Neuron (in vitro differentiated cells): Measurements from ENCODE around the gene STMN1.

Experiments
- H2AFZ ChIP-seq: one replicate; pipeline ENCODE4 v1.6.1; 2013; ENCODE audit warnings: low read depth, mild to moderate bottlenecking, inconsistent platforms, low read length, moderate library complexity
- H3K27me3 ChIP-seq: one replicate; pipeline ENCODE4 v1.6.1; 2013; ENCODE audit warnings: low read length; ENCODE audit not compliant: insufficient read depth
- H3K36me3 ChIP-seq: one replicate; pipeline ENCODE4 v1.6.1; 2013; ENCODE audit warnings: low read length; ENCODE audit not compliant: insufficient read depth
- H3K4me1 ChIP-seq: one replicate; pipeline ENCODE4 v1.6.1; 2013; ENCODE audit warnings: low read length; ENCODE audit not compliant: insufficient read depth
- H3K4me3 ChIP-seq: 2 replicates; pipeline ENCODE4 v1.5.1; 2013; ENCODE audit warnings: mild to moderate bottlenecking, low read length, moderate library complexity
- H3K9me3 ChIP-seq: one replicate; pipeline ENCODE4 v1.6.1; 2013; ENCODE audit warnings: low read length

The STMN1 gene

DNA sequence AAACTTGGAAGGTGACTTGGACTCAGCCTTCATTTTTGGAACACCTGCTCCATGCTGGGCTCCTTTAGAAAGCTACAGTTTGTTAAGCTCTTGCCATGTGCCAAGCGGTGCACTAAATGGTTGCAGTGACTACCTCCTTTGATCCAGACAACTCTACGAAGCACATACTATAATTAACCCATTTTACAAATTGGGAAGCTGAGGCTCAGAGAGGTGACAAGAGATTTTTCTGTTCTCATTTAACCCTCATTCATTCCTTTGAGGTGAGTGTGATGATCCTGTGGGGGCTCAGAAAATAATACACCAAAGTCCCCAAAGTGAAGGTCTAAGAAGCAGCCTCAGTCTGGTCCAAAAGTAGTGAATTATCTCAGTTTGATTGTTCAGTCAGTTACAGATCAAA lies 29.1 kb downstream of the STMN1 start:
- H3K4me1 ChIP-seq: peaks cover 13% of the 10 kb centered on the region
- no peaks in the 10 kb centered on the region for H3K36me3 ChIP-seq
- no peak overlapping the region for H2AFZ ChIP-seq
- H3K4me3 ChIP-seq: no peak overlapping the region
- no peaks in the 10 kb centered on the region for H3K9me3 ChIP-seq
- no peaks in the 10 kb centered on the region for H3K27me3 ChIP-seq

DNA sequence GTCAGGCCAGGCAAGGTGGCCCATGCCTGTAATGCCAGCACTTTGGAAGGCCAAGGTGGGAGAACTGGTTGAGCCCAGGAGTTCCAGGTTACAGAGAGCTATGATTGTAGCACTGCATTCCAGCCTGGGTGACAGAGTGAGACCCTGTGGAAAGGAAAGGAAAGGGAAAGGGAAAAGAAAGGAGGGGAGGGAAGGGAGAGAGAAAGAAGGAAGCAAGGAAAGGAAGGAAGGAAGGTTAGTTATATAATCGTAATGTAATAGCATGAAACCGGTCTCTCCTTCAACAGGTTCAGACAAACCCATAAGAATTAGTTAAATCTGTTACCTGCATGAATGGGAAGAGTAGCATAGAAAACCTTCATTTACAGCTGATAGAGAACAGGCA lies 29.5 kb downstream of the STMN1 start:
- Histone ChIP-seq H3K4me3 (no peak overlapping the region), H2AFZ (no peak overlapping the region), H3K9me3 (no peaks in the 10 kb centered on the region), H3K4me1 (peaks cover 15% of the 10 kb centered on the region), H3K27me3 (no peaks in the 10 kb centered on the region), H3K36me3 (no peaks in the 10 kb centered on the region)

- Histone ChIP-seq H3K27me3 (no peaks in the 10 kb centered on the region), H2AFZ (peak overlapping the region; percentile 83), H3K4me1 (peaks cover 16% of the 10 kb centered on the region), H3K36me3 (no peaks in the 10 kb centered on the region), H3K9me3 (no peaks in the 10 kb centered on the region), H3K4me3 (peak overlapping the region; percentile 57)
Observed at GRCh38 chr1:25875856-25876692, 30.1 kb downstream of the STMN1 start.

- Histone ChIP-seq H3K4me3 (peak within 1 kb of the TSS; percentile 57), H3K9me3 (no peaks in the 10 kb centered on the region), H3K36me3 (no peaks in the 10 kb centered on the region), H3K4me1 (peaks cover 16% of the 10 kb centered on the region), H3K27me3 (no peaks in the 10 kb centered on the region), H2AFZ (peak within 1 kb of the TSS; percentile 83)
Observed at GRCh38 chr1:25875154-25875855, 30.9 kb downstream of the STMN1 start, which contains the start of gene PAQR7. PAQR7 (minus strand) TSS chr1:25875708; CDS start chr1:25863839, 11,869 bp downstream.

DNA sequence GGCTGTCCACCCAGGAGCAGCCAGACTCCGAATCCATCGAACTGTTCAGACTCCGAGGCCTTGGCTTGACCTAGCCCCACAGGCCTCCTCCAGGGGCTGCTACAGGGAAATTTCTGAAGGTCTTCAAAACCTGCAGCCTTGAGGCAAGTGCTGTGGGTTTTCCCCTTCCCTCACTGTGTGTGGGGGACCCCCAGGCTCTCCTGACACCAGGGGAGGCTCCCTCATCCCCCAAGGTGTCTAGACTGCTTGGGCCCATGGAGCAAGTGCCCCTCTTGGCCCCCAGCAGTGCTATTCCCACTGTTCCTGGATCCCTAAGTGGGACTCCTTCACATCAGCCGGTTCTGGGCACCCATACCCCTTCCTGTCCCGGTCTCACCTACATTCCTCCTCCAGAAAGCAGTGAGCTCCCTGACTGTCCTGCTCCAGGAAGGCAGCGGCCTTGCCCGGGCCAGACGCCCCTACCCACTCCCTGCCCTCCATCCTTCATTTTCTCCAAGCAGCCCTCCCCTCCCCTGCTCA lies 31.5 kb downstream of the STMN1 start:
- Histone ChIP-seq H3K36me3 (no peaks in the 10 kb centered on the region), H3K4me3 (peak overlapping the region; percentile 57), H3K27me3 (no peaks in the 10 kb centered on the region), H3K9me3 (no peaks in the 10 kb centered on the region), H3K4me1 (peaks cover 16% of the 10 kb centered on the region), H2AFZ (peak overlapping the region; percentile 83)

- H3K4me3 ChIP-seq: peak overlapping the region; percentile 57
Observed at GRCh38 chr1:25874209-25874608, 32.0 kb downstream of the STMN1 start.

GRCh38 chr1:25873120-25873519 lies 33.1 kb downstream of the STMN1 start:
- H3K27me3 ChIP-seq: no peaks in the 10 kb centered on the region
- H3K9me3 ChIP-seq: no peaks in the 10 kb centered on the region
- no peak overlapping the region for H3K4me3 ChIP-seq
- H2AFZ ChIP-seq: no peak overlapping the region
- peaks cover 16% of the 10 kb centered on the region for H3K4me1 ChIP-seq
- no peaks in the 10 kb centered on the region for H3K36me3 ChIP-seq

More at GRCh38 chr1:25874209-25874608, 32.0 kb downstream of the STMN1 start:
- Histone ChIP-seq H3K27me3 (no peaks in the 10 kb centered on the region), H3K9me3 (no peaks in the 10 kb centered on the region), H3K36me3 (no peaks in the 10 kb centered on the region), H2AFZ (no peak overlapping the region), H3K4me1 (peaks cover 16% of the 10 kb centered on the region)

DNA sequence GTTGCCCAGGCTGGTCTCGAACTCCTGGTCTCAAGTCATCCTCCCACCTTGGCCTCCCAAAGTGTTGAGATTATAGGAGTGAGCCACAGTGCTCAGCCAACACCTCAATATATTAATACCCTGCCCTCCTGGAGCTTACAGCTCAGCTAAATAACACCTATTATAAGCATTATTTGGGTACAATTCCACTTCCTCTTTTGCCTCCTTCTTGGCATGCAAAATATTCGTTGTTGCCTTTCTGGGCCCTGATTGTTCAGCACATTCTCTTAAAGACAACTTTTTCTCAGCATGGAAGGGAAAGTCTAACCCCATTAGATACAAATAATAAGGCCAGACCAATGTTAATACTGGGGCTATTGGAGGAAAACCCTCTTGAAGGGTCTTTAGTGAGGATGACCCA lies 33.5 kb downstream of the STMN1 start:
- Histone ChIP-seq H3K4me3 (no peak overlapping the region), H3K9me3 (no peaks in the 10 kb centered on the region), H2AFZ (no peak overlapping the region), H3K36me3 (no peaks in the 10 kb centered on the region), H3K4me1 (peaks cover 20% of the 10 kb centered on the region), H3K27me3 (no peaks in the 10 kb centered on the region)

DNA sequence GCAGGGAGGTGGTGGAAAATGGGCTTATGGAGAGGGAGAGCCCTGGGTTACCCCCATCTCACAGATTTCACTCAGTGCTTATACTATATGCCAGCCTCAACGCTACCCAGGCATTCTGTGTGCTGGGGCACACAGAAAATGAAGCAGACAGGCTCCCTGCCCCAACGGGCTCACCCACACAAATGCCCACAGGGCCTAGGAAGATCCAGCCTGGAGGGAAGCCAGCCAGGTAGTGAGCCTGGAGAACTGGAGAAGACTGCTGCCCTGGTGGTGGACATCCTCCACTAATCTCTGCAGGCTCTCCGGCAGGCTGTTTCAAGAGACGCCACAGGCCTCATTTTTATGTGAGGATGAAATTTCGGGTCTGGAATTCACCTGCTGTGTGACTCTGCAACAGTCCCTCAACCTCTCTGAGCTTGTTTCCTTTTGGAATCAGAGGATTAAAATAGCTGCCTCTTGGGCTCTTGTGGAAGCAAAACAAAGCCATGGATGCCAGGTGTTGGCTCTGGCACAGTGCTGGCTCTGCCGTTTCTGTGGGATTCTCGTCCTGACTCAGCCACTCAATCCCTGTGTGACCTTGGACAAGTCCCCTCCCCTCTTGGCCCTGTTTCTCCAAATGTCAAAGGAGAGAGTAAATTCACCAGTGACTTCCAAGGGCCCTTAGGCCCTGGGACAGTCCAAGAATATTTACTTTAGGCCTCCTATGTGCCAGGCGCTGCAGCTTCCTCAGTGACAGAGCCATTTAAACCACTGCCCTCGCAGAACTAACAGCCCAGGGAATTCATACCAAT lies 34.3 kb downstream of the STMN1 start:
- Histone ChIP-seq H3K9me3 (no peaks in the 10 kb centered on the region), H2AFZ (no peak overlapping the region), H3K36me3 (no peaks in the 10 kb centered on the region), H3K27me3 (no peaks in the 10 kb centered on the region), H3K4me1 (peaks cover 25% of the 10 kb centered on the region), H3K4me3 (no peak overlapping the region)

DNA sequence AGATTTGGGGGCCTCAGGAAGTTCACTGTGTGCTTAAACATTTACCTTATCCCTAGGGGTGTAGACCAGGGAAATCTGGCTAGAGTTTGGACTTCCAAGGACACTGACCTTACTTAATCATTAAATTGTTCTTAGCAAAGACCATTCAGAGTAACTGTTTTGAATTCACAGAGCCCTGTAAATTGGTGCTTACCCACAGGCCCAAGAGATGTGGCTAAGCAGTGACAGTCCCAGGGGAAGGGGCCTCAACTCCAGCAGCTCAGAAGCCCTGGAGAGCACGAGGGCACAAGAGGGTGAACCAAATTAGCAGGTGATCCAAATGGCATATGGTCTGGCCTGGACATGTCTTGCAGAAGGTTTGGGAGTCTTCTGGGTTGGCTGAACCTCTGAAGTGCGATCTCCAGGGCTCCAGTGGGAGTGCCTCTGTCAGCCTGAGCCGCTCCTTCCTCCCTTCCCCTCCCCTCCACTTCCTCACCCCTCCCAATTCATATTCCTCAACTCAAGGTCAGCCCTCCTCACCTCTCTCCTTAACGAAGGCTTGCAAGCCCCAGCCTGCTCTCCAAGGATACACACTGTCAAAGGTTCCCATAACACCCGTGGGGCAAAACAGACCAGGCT lies 35.0 kb downstream of the STMN1 start:
- Histone ChIP-seq H3K9me3 (no peaks in the 10 kb centered on the region), H3K36me3 (no peaks in the 10 kb centered on the region), H3K4me1 (peaks cover 25% of the 10 kb centered on the region), H2AFZ (no peak overlapping the region), H3K4me3 (no peak overlapping the region), H3K27me3 (no peaks in the 10 kb centered on the region)

- no peaks in the 10 kb centered on the region for H3K9me3 ChIP-seq
- no peaks in the 10 kb centered on the region for H3K27me3 ChIP-seq
- no peak overlapping the region for H2AFZ ChIP-seq
- H3K36me3 ChIP-seq: no peaks in the 10 kb centered on the region
- H3K4me1 ChIP-seq: peaks cover 25% of the 10 kb centered on the region
- no peak overlapping the region for H3K4me3 ChIP-seq
Observed at GRCh38 chr1:25870614-25871013, 35.6 kb downstream of the STMN1 start.

DNA sequence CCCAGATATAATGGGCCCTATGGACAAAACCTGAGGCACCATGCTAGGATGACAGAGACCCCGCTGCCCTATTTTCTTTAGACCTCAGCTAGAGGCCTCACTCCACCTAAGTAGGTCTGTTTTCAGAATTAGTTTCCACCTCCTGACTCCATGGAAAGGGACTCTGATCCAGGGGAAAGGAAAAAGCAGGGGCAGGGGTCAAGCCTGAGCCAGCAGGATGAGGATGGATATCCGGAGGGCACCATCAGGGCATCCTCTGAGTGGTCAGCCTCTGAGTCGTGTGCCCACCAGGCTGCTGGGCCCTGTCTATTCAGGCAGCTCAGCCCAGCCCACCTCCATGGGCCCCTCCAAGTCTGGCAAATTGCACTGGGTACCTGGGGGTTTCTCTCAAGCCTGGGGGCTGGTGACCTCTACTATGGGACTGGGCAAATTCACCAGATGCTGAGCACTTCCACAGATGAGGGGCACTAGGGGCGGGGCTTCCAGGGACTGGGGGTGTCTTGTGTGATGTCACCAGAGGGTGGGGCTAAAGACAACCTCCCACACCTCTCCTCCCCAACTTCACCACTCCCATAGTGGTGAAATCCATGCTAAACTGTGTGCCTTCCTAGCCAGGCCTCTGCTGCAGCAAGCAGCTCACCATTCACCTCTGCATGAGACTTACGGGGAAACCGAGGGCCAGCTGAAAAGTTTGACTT lies 36.2 kb downstream of the STMN1 start:
- Histone ChIP-seq H3K4me3 (no peak overlapping the region), H3K27me3 (no peaks in the 10 kb centered on the region), H3K36me3 (no peaks in the 10 kb centered on the region), H3K9me3 (no peaks in the 10 kb centered on the region), H3K4me1 (peaks cover 25% of the 10 kb centered on the region), H2AFZ (no peak overlapping the region)
